ENCODE results near the gene POMGNT1. TPM values are rescaled to one million over a fixed set of nuclear protein-coding genes. Genes with fewer than 3 reads are reported as not detected.

POMGNT1 gene
- total and polyA plus RNA-seq, 2 donors (not counting 3 experiments of a cell fraction or from before 2014, with no cell fraction given): 64.4 to 67.5 TPM

- no peak overlapping the region for H3K4me3 ChIP-seq (replicated peaks in 1 of 3; ENCODE audit: insufficient read depth in 1 of 3, low read depth in 1 of 3, low read length in 3 of 3)
- no peaks in the 10 kb centered on the region for H3K9me1 ChIP-seq (replicated peaks; ENCODE audit: control insufficient read depth, extremely low read depth, insufficient read depth, low read length)
- no peak overlapping the region for H3K4me2 ChIP-seq (ENCODE audit: insufficient read depth, low read length)
- no peaks in the 10 kb centered on the region for H3K4me1 ChIP-seq (ENCODE audit: control insufficient read depth, extremely low read depth, insufficient read depth, low read length)
- dilution Hi-C loops (cut with MboI; ENCODE audit: extremely low pct_ligation_motif_present, low sequenced_read_pairs): no loop called here
- no peak overlapping the region for H3K9ac ChIP-seq (replicated peaks; ENCODE audit: extremely low read depth, insufficient read depth, low read length)
- H3K27ac ChIP-seq (ENCODE audit: insufficient read depth, low read depth, low read length): no peak overlapping the region
- BruUV-seq (replicated peaks): no TSS peak
- no peaks in the 10 kb centered on the region for H3K36me3 ChIP-seq (ENCODE audit: control insufficient read depth in 2 of 2, extremely low read depth in 1 of 2, insufficient read depth in 2 of 2, low read length in 2 of 2)
- H4K20me1 ChIP-seq (replicated peaks; ENCODE audit: control insufficient read depth, extremely low read depth, insufficient read depth, low read length): no peaks in the 10 kb centered on the region
- H3K9me3 ChIP-seq (replicated peaks; ENCODE audit: control insufficient read depth, insufficient read depth, low read length): no peaks in the 10 kb centered on the region
- no peak overlapping the region for H2AFZ ChIP-seq (ENCODE audit: low read depth, low read length)
- CTCF ChIA-PET: interaction anchor here (1.0 to 1.6 kb wide), 2 partner anchors 9 to 28 kb away, joined by 3 to 4 read pairs; no protein-coding TSS in a partner anchor
- DNase-seq (ENCODE audit: low read depth, low spot score) (no peak), FAIRE-seq (no peak)
- no peak for TF ChIP-seq GATA2 (IDR thresholded peaks at IDR 0.05; ENCODE audit: insufficient read depth, insufficient read length, low read depth, low read length)
- no peak for TF ChIP-seq JUN (IDR thresholded peaks at IDR 0.05; ENCODE audit: borderline replicate concordance, insufficient read depth, insufficient read length, low read depth)
- H3K27me3 ChIP-seq (ENCODE audit: control insufficient read depth in 2 of 2, insufficient read depth in 2 of 2, low read length in 2 of 2): peaks cover 0 to 12% of the 10 kb centered on the region in 2 experiments
- intact Hi-C loops (cut with micrococcal nuclease): no loop called here
- no peaks in the 10 kb centered on the region for H3K79me2 ChIP-seq (ENCODE audit: control insufficient read depth, insufficient read depth, low read length)
- POLR2A ChIA-PET: no interaction called here
These were observed 38.7 kb downstream of the POMGNT1 start for GRCh38 chr1:46159516-46159915.

- FAIRE-seq: no peak
- POLR2A ChIA-PET: no interaction called here
- DNase-seq (ENCODE audit: low read depth, low spot score): no peak
- Histone ChIP-seq H3K27ac (ENCODE audit: insufficient read depth, low read depth, low read length) (no peak overlapping the region), H3K4me2 (ENCODE audit: insufficient read depth, low read length) (no peak overlapping the region), H3K9me3 (replicated peaks; ENCODE audit: control insufficient read depth, insufficient read depth, low read length) (no peaks in the 10 kb centered on the region), H3K4me1 (ENCODE audit: control insufficient read depth, extremely low read depth, insufficient read depth, low read length) (no peaks in the 10 kb centered on the region), H3K4me3 (replicated peaks in 1 of 3; ENCODE audit: insufficient read depth in 1 of 3, low read depth in 1 of 3, low read length in 3 of 3) (no peak overlapping the region), H2AFZ (ENCODE audit: low read depth, low read length) (no peak overlapping the region), H3K9ac (replicated peaks; ENCODE audit: extremely low read depth, insufficient read depth, low read length) (no peak overlapping the region), H3K36me3 (ENCODE audit: control insufficient read depth in 2 of 2, extremely low read depth in 1 of 2, insufficient read depth in 2 of 2, low read length in 2 of 2) (no peaks in the 10 kb centered on the region), H4K20me1 (replicated peaks; ENCODE audit: control insufficient read depth, extremely low read depth, insufficient read depth, low read length) (no peaks in the 10 kb centered on the region), H3K9me1 (replicated peaks; ENCODE audit: control insufficient read depth, extremely low read depth, insufficient read depth, low read length) (no peaks in the 10 kb centered on the region), H3K79me2 (ENCODE audit: control insufficient read depth, insufficient read depth, low read length) (no peaks in the 10 kb centered on the region), H3K27me3 (ENCODE audit: control insufficient read depth in 2 of 2, insufficient read depth in 2 of 2, low read length in 2 of 2) (peaks cover 0 to 8% of the 10 kb centered on the region in 2 experiments)
- CTCF ChIA-PET: interaction anchor here (0.9 to 1.6 kb wide), 3 partner anchors 10 to 14 kb away, joined by 3 to 4 read pairs (median 4); no protein-coding TSS in a partner anchor
- dilution Hi-C loops (cut with MboI; ENCODE audit: extremely low pct_ligation_motif_present, low sequenced_read_pairs) (no loop called here), intact Hi-C loops (cut with micrococcal nuclease) (no loop called here)
- TF ChIP-seq EZH2 (IDR thresholded peaks at IDR 0.05; ENCODE audit: borderline replicate concordance, low read depth, low read length, severe bottlenecking) (no peak), MYC (IDR thresholded peaks at IDR 0.05; ENCODE audit: low read depth, low read length) (no peak), CTCF (IDR thresholded peaks at IDR 0.05; ENCODE audit: extremely low read depth in 1 of 2, insufficient read depth in 1 of 2, low read depth in 1 of 2, low read length in 2 of 2) (no peak), JUN (IDR thresholded peaks at IDR 0.05; ENCODE audit: borderline replicate concordance, insufficient read depth, insufficient read length, low read depth) (no peak)
- BruUV-seq (replicated peaks): no TSS peak
These were observed 39.6 kb downstream of the POMGNT1 start for GRCh38 chr1:46158312-46159281.
